ENCODE results near the gene CDKN2AIP.

CDKN2AIP gene, protein sequence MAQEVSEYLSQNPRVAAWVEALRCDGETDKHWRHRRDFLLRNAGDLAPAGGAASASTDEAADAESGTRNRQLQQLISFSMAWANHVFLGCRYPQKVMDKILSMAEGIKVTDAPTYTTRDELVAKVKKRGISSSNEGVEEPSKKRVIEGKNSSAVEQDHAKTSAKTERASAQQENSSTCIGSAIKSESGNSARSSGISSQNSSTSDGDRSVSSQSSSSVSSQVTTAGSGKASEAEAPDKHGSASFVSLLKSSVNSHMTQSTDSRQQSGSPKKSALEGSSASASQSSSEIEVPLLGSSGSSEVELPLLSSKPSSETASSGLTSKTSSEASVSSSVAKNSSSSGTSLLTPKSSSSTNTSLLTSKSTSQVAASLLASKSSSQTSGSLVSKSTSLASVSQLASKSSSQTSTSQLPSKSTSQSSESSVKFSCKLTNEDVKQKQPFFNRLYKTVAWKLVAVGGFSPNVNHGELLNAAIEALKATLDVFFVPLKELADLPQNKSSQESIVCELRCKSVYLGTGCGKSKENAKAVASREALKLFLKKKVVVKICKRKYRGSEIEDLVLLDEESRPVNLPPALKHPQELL

GRCh38 chr4:183444214-183445096 lies at the start of gene CDKN2AIP:
Gene CDKN2AIP, plus strand, starts transcription at chr4:183444636. Its CDS starts 162 bp downstream, at chr4:183444798.
- peak; percentile 72 to 82 for DNase-seq

- no peak for DNase-seq
Observed at GRCh38 chr4:183395395-183395794, 49.0 kb upstream of the CDKN2AIP start.

GRCh38 chr4:183396227-183396637 lies 48.2 kb upstream of the CDKN2AIP start:
- no peak for DNase-seq

- DNase-seq = no peak
Observed at GRCh38 chr4:183397741-183398297, 46.6 kb upstream of the CDKN2AIP start.

DNA sequence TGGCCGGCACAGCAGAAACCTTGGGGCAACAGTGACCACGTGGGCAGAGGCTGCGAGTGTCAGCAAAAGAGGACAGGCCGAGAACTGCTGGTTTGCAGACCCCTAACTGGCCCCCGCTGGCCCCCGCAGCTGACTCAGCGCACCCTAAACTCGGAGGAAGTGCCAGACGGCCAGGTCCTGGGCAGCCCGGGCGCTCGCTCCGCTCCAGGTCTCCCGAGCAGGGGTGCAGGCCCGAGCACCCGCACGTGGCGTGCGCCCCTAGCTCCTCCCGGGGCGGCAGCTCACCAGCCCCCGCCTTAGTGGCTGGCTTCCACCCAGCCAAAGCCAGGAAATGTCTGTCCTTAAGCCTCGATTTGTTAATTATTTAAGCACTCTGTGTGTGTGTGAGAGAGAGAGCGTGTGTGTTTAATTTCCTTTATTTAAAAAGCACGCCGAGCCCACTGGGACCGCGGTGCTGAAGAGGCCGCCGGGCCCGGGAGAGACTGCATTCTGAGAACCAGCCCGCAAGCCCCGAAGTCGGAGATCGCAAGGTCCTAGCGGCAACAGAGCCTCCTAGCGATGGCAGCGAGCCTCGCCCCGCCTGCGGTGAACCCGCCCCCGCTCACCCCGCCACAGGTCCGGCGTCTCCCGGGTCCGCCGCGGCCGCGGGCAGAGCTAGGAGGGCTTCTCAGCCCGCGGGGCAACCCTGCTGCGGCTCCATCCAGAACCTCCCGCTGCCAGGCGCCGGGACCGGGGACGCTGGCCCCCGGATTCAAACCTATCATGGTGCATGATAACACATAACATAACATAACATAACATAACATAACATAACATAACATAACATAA lies 45.9 kb upstream of the CDKN2AIP start:
- peak in 1 of 2 experiments; percentile 13 for DNase-seq

GRCh38 chr4:183399126-183399522 lies 45.3 kb upstream of the CDKN2AIP start:
- no peak for DNase-seq

GRCh38 chr4:183399616-183400015 lies 44.8 kb upstream of the CDKN2AIP start:
- no peak for DNase-seq

- no peak for DNase-seq
Observed at GRCh38 chr4:183400035-183400434, 44.4 kb upstream of the CDKN2AIP start.

DNA sequence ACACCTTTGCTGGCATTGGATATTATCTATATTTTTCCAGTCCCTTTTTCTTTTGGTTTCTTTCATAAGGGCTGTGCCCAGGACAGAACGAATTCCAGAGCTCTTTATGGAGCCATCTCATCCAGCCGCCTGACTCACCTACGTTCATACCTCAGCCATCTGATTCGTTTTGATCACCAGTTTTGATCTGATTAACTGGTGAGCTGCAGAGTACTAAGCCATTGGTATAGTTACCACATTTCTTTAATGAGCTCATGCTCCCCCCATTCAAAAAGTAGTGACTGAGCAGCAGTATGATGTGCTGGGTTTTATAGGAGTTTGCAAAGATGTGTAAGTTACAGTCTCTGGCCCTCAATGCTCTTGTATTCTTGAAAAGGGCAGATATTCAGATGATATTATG lies 43.0 kb upstream of the CDKN2AIP start:
- no peak for DNase-seq

DNA sequence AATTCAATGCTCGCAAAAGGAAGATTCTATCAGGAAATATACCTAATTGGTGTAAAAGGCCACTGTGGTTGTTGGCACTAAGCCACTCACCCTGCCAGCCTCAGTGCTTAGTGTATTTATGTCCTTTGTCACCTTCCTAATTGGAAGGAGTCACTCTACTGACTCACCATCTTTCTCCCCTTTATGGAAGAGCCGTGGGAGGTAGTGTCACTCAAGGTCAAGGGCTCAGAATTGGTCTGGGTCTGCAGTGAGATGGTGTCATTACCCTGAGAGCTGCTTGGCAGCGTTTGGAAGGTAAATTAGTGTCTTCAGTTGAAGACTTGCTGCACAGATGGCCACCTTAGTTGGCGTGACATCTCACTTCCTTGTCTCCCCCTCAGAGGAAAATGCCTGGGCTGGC lies 41.7 kb upstream of the CDKN2AIP start:
- no peak for DNase-seq

- no peak for DNase-seq
Observed at GRCh38 chr4:183403486-183403885, 41.0 kb upstream of the CDKN2AIP start.

GRCh38 chr4:183403961-183404360 lies 40.5 kb upstream of the CDKN2AIP start:
- DNase-seq = no peak

GRCh38 chr4:183405303-183405702 lies 39.1 kb upstream of the CDKN2AIP start:
- DNase-seq = no peak

GRCh38 chr4:183407128-183407585 lies 37.3 kb upstream of the CDKN2AIP start:
- DNase-seq = peak; percentile 26 to 52

- DNase-seq = no peak
Observed at GRCh38 chr4:183407635-183408464, 36.6 kb upstream of the CDKN2AIP start.

GRCh38 chr4:183408796-183409195 lies 35.6 kb upstream of the CDKN2AIP start:
- DNase-seq = no peak

GRCh38 chr4:183409483-183409882 lies 35.0 kb upstream of the CDKN2AIP start:
- DNase-seq = no peak

GRCh38 chr4:183409934-183410333 lies 34.5 kb upstream of the CDKN2AIP start:
- DNase-seq = no peak

- DNase-seq = no peak
Observed at GRCh38 chr4:183411291-183411861, 33.1 kb upstream of the CDKN2AIP start.

DNA sequence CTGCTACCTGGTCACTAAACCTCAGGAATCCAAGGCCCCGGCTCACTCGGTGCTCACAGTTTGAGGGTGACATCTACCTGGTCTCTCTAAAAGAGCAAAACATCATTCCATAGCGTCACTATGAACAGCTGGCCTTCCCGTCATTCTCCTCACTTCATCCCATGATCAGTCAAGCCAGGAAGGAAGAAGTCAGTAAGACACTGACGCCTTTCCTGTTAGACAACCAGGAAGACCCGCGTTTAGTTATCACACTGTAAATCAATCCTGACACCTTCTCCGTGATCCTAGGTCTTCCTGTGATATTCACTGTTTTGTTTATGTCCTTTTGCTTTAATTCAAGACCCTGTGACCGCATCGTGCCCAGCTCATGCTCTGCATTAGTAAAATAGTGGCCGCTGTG lies 31.6 kb upstream of the CDKN2AIP start:
- DNase-seq = no peak

All from SW 1271 (cell line).